ENCODE measurements around the gene KRTAP1-3. TPM values are rescaled to one million over a fixed set of nuclear protein-coding genes. Genes with fewer than 3 reads are reported as not detected.
A peak's percentile ranks its signal among the peaks of the same experiment; 100 is the strongest.
"Not testable (repeated sequence)": the region's sequence is repeated elsewhere in the genome, so short reads cannot be mapped to it uniquely, and the experiment has no call there.

Gene KRTAP1-3
- total and polyA plus RNA-seq, 2 experiments from 2014 or later, result not detected

DNA sequence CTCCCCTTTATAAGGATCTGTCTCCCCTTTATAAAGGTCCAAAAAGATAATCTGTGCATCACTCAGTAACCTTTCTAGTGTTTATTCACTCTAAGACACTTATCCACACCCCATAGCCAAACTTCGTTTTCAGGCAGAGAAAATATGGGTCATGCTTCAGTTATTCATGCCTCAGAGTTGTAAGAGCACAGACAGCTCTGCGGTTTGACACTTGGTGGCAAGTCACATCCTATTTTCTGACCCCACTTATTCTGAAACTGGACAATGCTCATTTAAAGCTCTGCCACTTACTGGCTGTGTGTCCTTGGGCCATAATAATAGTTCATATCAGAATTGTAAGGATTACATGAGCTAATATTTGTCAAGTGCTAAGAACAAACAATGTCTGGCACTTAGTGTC, 14.4 kb upstream of the KRTAP1-3 start:
- peak overlapping the region; percentile 61 for H3K4me2 ChIP-seq (ENCODE audit: unreplicated experiment)
- no peaks in the 10 kb centered on the region for H3K27me3 ChIP-seq (replicated peaks; ENCODE audit: insufficient read depth)
- no peak overlapping the region for H3K4me3 ChIP-seq
- no peaks in the 10 kb centered on the region for H3K9me2 ChIP-seq (ENCODE audit: insufficient read depth)
- 0 out of 2 replicates have a peak overlapping the region, but pooled peaks have one; percentile 6 for H2AFZ ChIP-seq
- peak; percentile 86 for DNase-seq
- H3K36me3 ChIP-seq (ENCODE audit: low read depth), result peaks cover 6% of the 10 kb centered on the region; the same call in 1 of the 2 replicates
- WGBS, 2 experiments (ENCODE audit: low coverage in 1 of 2, low lambda C conversion rate in 2 of 2, missing lambda C conversion rate in 2 of 2), result 4 to 9% methylated on average over 2 of the region's 2 CpGs
- H3K27ac ChIP-seq, result peak overlapping the region; percentile 84
- H3K4me1 ChIP-seq (ENCODE audit: insufficient read depth), result peaks cover 28% of the 10 kb centered on the region
- H3K9ac ChIP-seq, result peak overlapping the region; percentile 39
- TF ChIP-seq EZH2phosphoT487 (IDR thresholded peaks at IDR 0.05; ENCODE audit: insufficient read depth, low read depth), result 0 out of 2 replicates have a peak, but pooled peaks have one; percentile 57
- TF ChIP-seq EZH2 (IDR thresholded peaks at IDR 0.05; ENCODE audit: insufficient read depth, poor library complexity, severe bottlenecking), result no peak
- in situ Hi-C loops (cut with MboI), result no loop called here
- H3K9me3 ChIP-seq (ENCODE audit: low read depth), result no peaks in the 10 kb centered on the region
- H4K20me1 ChIP-seq (ENCODE audit: insufficient read depth), result no peaks in the 10 kb centered on the region
- H3F3A ChIP-seq (ENCODE audit: insufficient read depth), result peaks cover 39% of the 10 kb centered on the region
- H3K79me2 ChIP-seq (ENCODE audit: insufficient read depth), result no peaks in the 10 kb centered on the region

DNA sequence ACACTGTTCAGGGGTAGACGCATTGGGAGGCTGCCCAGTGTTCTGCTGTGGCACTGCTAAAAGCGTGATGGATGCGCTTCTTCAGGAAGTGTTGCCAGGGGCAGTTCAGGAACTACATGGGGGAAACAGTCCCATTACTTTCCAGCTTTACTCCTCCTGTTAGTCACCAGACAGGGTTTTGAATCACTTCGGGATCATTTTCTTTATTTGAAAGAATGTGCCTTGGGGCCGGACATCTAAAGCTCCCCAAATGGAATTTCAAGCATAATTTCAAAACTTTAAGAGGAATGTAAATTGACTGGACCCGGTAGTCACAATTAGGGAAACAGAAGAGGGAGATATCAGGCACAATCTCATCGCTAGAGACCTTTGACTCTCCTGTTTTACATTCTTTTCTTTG, 13.8 kb upstream of the KRTAP1-3 start:
- peak overlapping the region; percentile 6; the same call in 1 of the 2 replicates for H2AFZ ChIP-seq
- peak; percentile 76 for DNase-seq

DNA sequence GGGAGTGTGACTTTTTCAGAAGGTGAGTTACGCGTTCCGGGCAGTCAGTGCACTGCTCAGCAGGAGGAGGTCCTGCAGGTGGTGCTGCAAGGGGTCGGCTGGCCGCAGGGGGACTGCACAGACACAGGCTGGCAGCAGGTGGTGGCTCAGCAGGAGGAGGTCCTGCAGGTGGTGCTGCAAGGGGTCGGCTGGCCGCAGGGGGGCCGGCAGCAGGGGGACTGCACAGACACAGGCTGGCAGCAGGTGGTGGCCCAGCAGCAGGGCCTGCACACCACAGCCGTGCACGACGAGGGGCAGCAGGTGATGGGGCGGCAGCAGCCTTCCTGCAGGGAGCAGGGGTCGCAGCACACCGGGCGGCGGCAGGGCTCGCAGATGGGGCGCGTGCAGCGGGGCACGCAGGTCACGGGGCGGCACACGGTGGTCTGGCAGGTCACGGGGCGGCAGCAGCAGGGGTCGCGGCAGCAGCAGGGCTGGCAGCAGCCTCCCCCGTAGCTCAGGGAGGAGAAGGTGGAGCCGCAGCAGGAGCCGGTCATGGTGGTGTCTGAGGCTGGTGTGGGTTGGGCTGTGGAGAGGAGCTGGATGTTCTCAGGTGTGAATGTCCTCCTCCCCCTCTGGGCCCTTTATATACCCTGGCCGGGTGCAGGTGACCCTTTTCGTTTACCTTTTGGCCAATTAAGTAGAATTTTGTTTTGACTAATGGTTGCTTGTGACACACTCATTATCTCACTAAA, 12.2 kb upstream of the KRTAP1-3 start, which contains the start of gene KRTAP2-1:
Gene KRTAP2-1, minus strand, starts transcription at position 582 of the 731 bp plus-strand sequence. Its CDS starts 49 bp downstream, at position 533.
- H4K20me1 ChIP-seq (ENCODE audit: insufficient read depth); H2AFZ ChIP-seq; H3K9me3 ChIP-seq (ENCODE audit: low read depth); H3K36me3 ChIP-seq (ENCODE audit: low read depth); H3K79me2 ChIP-seq (ENCODE audit: insufficient read depth); H3K27me3 ChIP-seq (replicated peaks; ENCODE audit: insufficient read depth); H3K9ac ChIP-seq; DNase-seq; in situ Hi-C loops (cut with MboI); H3K9me2 ChIP-seq (ENCODE audit: insufficient read depth); H3K4me3 ChIP-seq: not testable (repeated sequence)
- WGBS, 2 experiments (ENCODE audit: low coverage in 1 of 2, low lambda C conversion rate in 2 of 2, missing lambda C conversion rate in 2 of 2), result 88 to 92% methylated on average over 8 to 10 of the region's 33 CpGs
- Histone ChIP-seq H3F3A (ENCODE audit: insufficient read depth) (peaks cover 23% of the 10 kb centered on the region), H3K27ac (peak within 1 kb of the TSS; percentile 84), H3K4me2 (ENCODE audit: unreplicated experiment) (peak within 1 kb of the TSS; percentile 61), H3K4me1 (ENCODE audit: insufficient read depth) (peaks cover 20% of the 10 kb centered on the region)

More for the DNA sequence above, 13.8 kb upstream of the KRTAP1-3 start:
- peak overlapping the region; percentile 84 for H3K27ac ChIP-seq
- TF ChIP-seq EZH2 (IDR thresholded peaks at IDR 0.05; ENCODE audit: insufficient read depth, poor library complexity, severe bottlenecking) (no peak), EZH2phosphoT487 (IDR thresholded peaks at IDR 0.05; ENCODE audit: insufficient read depth, low read depth) (no peak)
- peaks cover 3% of the 10 kb centered on the region; the same call in 1 of the 2 replicates for H3K36me3 ChIP-seq (ENCODE audit: low read depth)
- no peaks in the 10 kb centered on the region for H3K9me2 ChIP-seq (ENCODE audit: insufficient read depth)
- H3K4me2 ChIP-seq (ENCODE audit: unreplicated experiment), result peak overlapping the region; percentile 61
- peaks cover 28% of the 10 kb centered on the region for H3K4me1 ChIP-seq (ENCODE audit: insufficient read depth)
- H3K4me3 ChIP-seq, result no peak overlapping the region
- no peaks in the 10 kb centered on the region for H4K20me1 ChIP-seq (ENCODE audit: insufficient read depth)
- 36 to 46% methylated on average over 7 of the region's 7 CpGs for WGBS, 2 experiments (ENCODE audit: low coverage in 1 of 2, low lambda C conversion rate in 2 of 2, missing lambda C conversion rate in 2 of 2)
- in situ Hi-C loops (cut with MboI), result no loop called here
- peak overlapping the region; percentile 39 for H3K9ac ChIP-seq
- H3F3A ChIP-seq (ENCODE audit: insufficient read depth), result peaks cover 35% of the 10 kb centered on the region
- no peaks in the 10 kb centered on the region for H3K27me3 ChIP-seq (replicated peaks; ENCODE audit: insufficient read depth)
- H3K79me2 ChIP-seq (ENCODE audit: insufficient read depth), result no peaks in the 10 kb centered on the region
- no peaks in the 10 kb centered on the region for H3K9me3 ChIP-seq (ENCODE audit: low read depth)

DNA sequence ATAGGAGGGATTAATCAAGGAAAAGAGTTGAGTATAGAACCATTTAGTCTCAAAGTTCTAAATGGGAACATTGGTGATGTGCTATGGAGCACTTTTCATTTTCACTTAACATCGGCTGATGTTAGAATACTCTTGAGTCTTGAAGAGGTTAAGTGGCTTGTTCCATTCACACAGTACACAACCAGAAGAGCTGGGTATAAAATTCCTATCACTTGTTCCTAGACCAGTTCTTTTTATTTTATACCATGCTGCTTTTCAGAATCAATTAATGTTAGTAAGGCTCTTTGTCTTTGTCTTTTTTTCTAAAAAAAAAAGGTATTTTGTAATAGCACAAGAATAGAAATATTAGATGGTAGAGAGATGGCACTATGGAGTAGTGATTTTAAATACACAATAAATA, 8.3 kb upstream of the KRTAP1-3 start:
- H3K4me2 ChIP-seq (ENCODE audit: unreplicated experiment), result no peak overlapping the region
- H3K36me3 ChIP-seq (ENCODE audit: low read depth), result no peaks in the 10 kb centered on the region
- no peak overlapping the region for H3K9ac ChIP-seq
- H3K79me2 ChIP-seq (ENCODE audit: insufficient read depth), result no peaks in the 10 kb centered on the region
- H3K4me3 ChIP-seq, result no peak overlapping the region
- H3K9me3 ChIP-seq (ENCODE audit: low read depth), result no peaks in the 10 kb centered on the region
- H3K27ac ChIP-seq, result no peak overlapping the region
- H3K27me3 ChIP-seq (replicated peaks; ENCODE audit: insufficient read depth), result no peaks in the 10 kb centered on the region
- 97% methylated on average over 1 of the region's 1 CpG for WGBS, 2 experiments (ENCODE audit: low coverage in 1 of 2, low lambda C conversion rate in 2 of 2, missing lambda C conversion rate in 2 of 2)
- no peak for DNase-seq
- TF ChIP-seq EZH2phosphoT487 (IDR thresholded peaks at IDR 0.05; ENCODE audit: insufficient read depth, low read depth) (no peak), EZH2 (IDR thresholded peaks at IDR 0.05; ENCODE audit: insufficient read depth, poor library complexity, severe bottlenecking) (no peak)
- no peaks in the 10 kb centered on the region for H4K20me1 ChIP-seq (ENCODE audit: insufficient read depth)
- peaks cover 28% of the 10 kb centered on the region for H3K4me1 ChIP-seq (ENCODE audit: insufficient read depth)
- H3K9me2 ChIP-seq (ENCODE audit: insufficient read depth), result no peaks in the 10 kb centered on the region
- in situ Hi-C loops (cut with MboI), result no loop called here
- H2AFZ ChIP-seq, result no peak overlapping the region
- peaks cover 10% of the 10 kb centered on the region for H3F3A ChIP-seq (ENCODE audit: insufficient read depth)

DNA sequence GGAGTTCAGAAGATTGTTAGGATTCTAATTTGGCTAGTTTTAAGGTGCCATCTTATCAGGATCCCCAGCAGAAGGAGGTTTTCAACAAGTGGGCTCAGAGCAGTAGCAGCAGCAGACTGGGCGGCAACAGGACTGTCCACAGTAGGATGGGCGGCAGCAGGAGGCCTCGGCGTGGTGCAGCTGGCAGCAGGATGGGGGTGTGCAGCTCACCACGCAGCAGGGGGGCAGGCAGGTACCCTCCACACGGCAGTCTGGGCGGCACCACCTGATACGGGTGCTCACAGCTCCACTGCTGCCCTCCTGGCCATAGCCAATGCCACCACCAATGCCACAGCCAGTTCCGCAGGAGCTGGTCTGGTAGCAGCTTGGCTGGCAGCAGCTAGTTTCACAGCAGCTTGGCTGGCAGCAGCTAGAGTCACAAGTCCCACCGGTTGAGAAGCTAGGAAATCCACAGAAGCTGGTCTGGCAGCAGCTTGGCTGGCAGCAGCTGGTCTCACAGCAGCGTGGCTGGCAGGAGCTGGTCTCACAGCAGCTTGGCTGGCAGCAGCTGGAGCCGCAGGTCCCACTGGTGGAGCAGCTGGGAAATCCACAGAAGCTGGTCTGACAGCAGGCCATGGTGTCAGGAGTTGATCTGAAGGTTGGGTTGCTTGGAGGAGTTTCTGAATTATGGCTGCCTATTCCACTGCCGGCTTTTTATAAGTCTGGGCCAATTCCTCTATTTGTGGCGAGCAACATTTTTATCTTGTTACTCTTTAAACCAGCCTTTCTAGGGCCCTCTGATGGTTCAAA, 6.3 kb upstream of the KRTAP1-3 start, which contains the start of gene KRTAP1-1:
Gene KRTAP1-1, minus strand, starts transcription at position 668 of the 789 bp plus-strand sequence. Its CDS starts 53 bp downstream, at position 615.
- H3K9me3 ChIP-seq (ENCODE audit: low read depth); H3K36me3 ChIP-seq (ENCODE audit: low read depth); H3K9me2 ChIP-seq (ENCODE audit: insufficient read depth); H4K20me1 ChIP-seq (ENCODE audit: insufficient read depth); H3K4me2 ChIP-seq (ENCODE audit: unreplicated experiment); H3F3A ChIP-seq (ENCODE audit: insufficient read depth); H3K4me3 ChIP-seq; H3K9ac ChIP-seq; H3K79me2 ChIP-seq (ENCODE audit: insufficient read depth); in situ Hi-C loops (cut with MboI); H3K27me3 ChIP-seq (replicated peaks; ENCODE audit: insufficient read depth): not testable (repeated sequence)
- H3K27ac ChIP-seq, result 0 out of 2 replicates have a peak within 1 kb of the TSS, but pooled peaks have one; percentile 15
- WGBS, 2 experiments (ENCODE audit: low coverage in 1 of 2, low lambda C conversion rate in 2 of 2, missing lambda C conversion rate in 2 of 2), result 67 to 75% methylated on average over 14 of the region's 14 CpGs
- DNase-seq, result peak; percentile 68
- H3K4me1 ChIP-seq (ENCODE audit: insufficient read depth), result peaks cover 34% of the 10 kb centered on the region
- peak within 1 kb of the TSS; percentile 80 for H2AFZ ChIP-seq
